ENCODE results near the gene MRPL16. TPM values are rescaled to one million over a fixed set of nuclear protein-coding genes. Genes with fewer than 3 reads are reported as not detected.

Gene MRPL16
- total and polyA plus RNA-seq, 2 of the 13 experiments (the other 11 are each of a cell fraction or from before 2014, with no cell fraction given), result 45.3 to 62.6 TPM

DNA sequence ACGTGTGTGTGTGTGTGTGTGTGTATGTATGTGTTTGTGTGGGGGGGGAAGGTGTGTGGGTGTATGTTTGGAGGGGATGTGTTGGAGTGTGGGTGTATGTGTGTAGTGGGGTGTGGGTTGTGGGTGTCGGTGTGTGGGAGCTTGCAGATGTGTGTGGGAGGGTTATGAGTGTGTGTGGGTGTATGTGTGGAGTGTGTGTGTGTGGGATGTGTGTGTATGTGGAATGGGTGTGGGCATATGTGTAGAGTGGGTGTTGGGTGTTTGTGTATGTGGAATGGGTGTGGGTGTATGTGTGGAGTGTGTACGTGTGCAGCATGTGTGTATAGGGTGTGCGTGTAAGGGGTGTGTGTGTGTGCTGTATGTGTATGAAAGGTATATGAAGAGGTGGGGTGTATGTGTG is 40.8 kb downstream of the MRPL16 start:
- BruUV-seq (replicated peaks), result no TSS peak
- no peak overlapping the region for H3K27ac ChIP-seq (ENCODE audit: extremely low read length, insufficient read depth, low read length)
- DNase-seq (ENCODE audit: low spot score) (no peak), FAIRE-seq (no peak), ATAC-seq (no peak)
- no peak overlapping the region for H3K4me3 ChIP-seq (replicated peaks in 1 of 3; ENCODE audit: insufficient read depth in 1 of 3, low read depth in 2 of 3, low read length in 3 of 3)
- WGBS (ENCODE audit: low lambda C conversion rate), result 87% methylated on average over 4 of the region's 4 CpGs
- no peak overlapping the region for H3K4me2 ChIP-seq (ENCODE audit: low read depth, low read length)
- intact Hi-C loops (cut with micrococcal nuclease; ENCODE audit: unreplicated experiment), result no loop called here
- no peak overlapping the region for H2AFZ ChIP-seq (ENCODE audit: low read length)
- H3K79me2 ChIP-seq (ENCODE audit: insufficient read depth, low read length), result peaks cover 4% of the 10 kb centered on the region
- H3K9me3 ChIP-seq (ENCODE audit: low read length), result no peaks in the 10 kb centered on the region
- in situ Hi-C loops (cut with HindIII; ENCODE audit: extremely low pct_ligation_motif_present, low pct_unique_long_range_greater_than_20kb), result no loop called here
- peaks cover 0 to 2% of the 10 kb centered on the region in 2 experiments; a peak in 2 of 5 replicates for H3K36me3 ChIP-seq (replicated peaks in 1 of 2; ENCODE audit: control insufficient read depth in 1 of 2, insufficient read depth in 2 of 2, low read length in 2 of 2)
- ChIA-PET CTCF (ENCODE audit: low intra/inter-chr PET ratio, low total read pairs) (no interaction called here), POLR2A (no interaction called here)
- H3K27me3 ChIP-seq (ENCODE audit: control insufficient read depth in 1 of 2, insufficient read depth in 2 of 2, low read length in 2 of 2), result no peaks in the 10 kb centered on the region
- H4K20me1 ChIP-seq (ENCODE audit: insufficient read depth, low read length), result no peaks in the 10 kb centered on the region
- H3K9ac ChIP-seq (ENCODE audit: insufficient read depth, low read depth, low read length), result no peak overlapping the region
- H3K4me1 ChIP-seq (ENCODE audit: insufficient read depth, low read length), result no peaks in the 10 kb centered on the region
- TF ChIP-seq HOXD1 (CRISPR knock-in tag; IDR thresholded peaks at IDR 0.05) (no peak), TOPORS (CRISPR knock-in tag; IDR thresholded peaks at IDR 0.05) (no peak), KDM2A (CRISPR knock-in tag; IDR thresholded peaks at IDR 0.05; ENCODE audit: borderline replicate concordance, low read depth) (no peak)

DNA sequence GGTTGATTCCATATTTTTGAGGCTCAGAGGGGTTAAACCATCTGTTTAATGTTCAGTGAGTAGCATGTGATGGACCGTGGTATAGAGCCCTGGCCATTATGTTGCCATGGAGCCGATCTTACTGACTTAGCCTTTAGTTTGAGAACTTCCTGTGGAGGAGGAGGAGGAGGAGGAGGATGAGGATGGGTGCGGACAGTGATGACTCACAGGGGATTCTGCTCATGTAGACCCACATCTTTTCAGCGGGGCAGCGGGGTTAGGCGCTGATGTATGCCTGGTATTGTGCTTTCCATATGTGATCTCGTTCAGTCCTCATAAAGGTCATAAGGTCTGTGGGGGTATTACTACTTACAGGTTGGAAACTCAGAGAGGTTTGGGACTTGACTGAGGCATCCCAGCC is 41.5 kb downstream of the MRPL16 start:
- CTCF ChIA-PET (ENCODE audit: low intra/inter-chr PET ratio, low total read pairs), result no interaction called here
- Histone ChIP-seq H3K4me1 (ENCODE audit: insufficient read depth, low read length) (no peaks in the 10 kb centered on the region), H3K36me3 (replicated peaks in 1 of 2; ENCODE audit: control insufficient read depth in 1 of 2, insufficient read depth in 2 of 2, low read length in 2 of 2) (peaks cover 0 to 2% of the 10 kb centered on the region in 2 experiments; a peak in 1 of 5 replicates), H2AFZ (ENCODE audit: low read length) (no peak overlapping the region), H3K79me2 (ENCODE audit: insufficient read depth, low read length) (peaks cover 4% of the 10 kb centered on the region), H3K4me2 (ENCODE audit: low read depth, low read length) (no peak overlapping the region), H4K20me1 (ENCODE audit: insufficient read depth, low read length) (no peaks in the 10 kb centered on the region), H3K9ac (ENCODE audit: insufficient read depth, low read depth, low read length) (no peak overlapping the region), H3K4me3 (replicated peaks in 1 of 3; ENCODE audit: insufficient read depth in 1 of 3, low read depth in 2 of 3, low read length in 3 of 3) (no peak overlapping the region), H3K27ac (ENCODE audit: extremely low read length, insufficient read depth, low read length) (no peak overlapping the region), H3K27me3 (ENCODE audit: control insufficient read depth in 1 of 2, insufficient read depth in 2 of 2, low read length in 2 of 2) (no peaks in the 10 kb centered on the region), H3K9me3 (ENCODE audit: low read length) (no peaks in the 10 kb centered on the region)
- POLR2A ChIA-PET, result no interaction called here
- FAIRE-seq, result no peak
- intact Hi-C loops (cut with micrococcal nuclease; ENCODE audit: unreplicated experiment), result no loop called here
- BruUV-seq (replicated peaks), result no TSS peak
- WGBS (ENCODE audit: low lambda C conversion rate), result 95% methylated on average over 7 of the region's 7 CpGs
- no peak for DNase-seq (ENCODE audit: low spot score)
- no peak for ATAC-seq
- TF ChIP-seq ZNF547 (CRISPR knock-in tag; IDR thresholded peaks at IDR 0.05) (no peak), CHD4 (IDR thresholded peaks at IDR 0.05; ENCODE audit: borderline replicate concordance, low read length) (no peak), MYC (CRISPR knock-in tag; IDR thresholded peaks at IDR 0.05; ENCODE audit: borderline replicate concordance) (no peak), TBX3 (IDR thresholded peaks at IDR 0.05; ENCODE audit: borderline replicate concordance) (no peak), ADNP (CRISPR knock-in tag; IDR thresholded peaks at IDR 0.05) (no peak), MLLT10 (CRISPR knock-in tag; IDR thresholded peaks at IDR 0.05) (no peak), KLF9 (CRISPR knock-in tag; IDR thresholded peaks at IDR 0.05; ENCODE audit: low read depth) (no peak), ZNF777 (CRISPR knock-in tag; IDR thresholded peaks at IDR 0.05) (no peak), FOSL2 (CRISPR knock-in tag; IDR thresholded peaks at IDR 0.05) (no peak), TCF7 (IDR thresholded peaks at IDR 0.05; ENCODE audit: low read depth) (no peak), ZNF510 (CRISPR knock-in tag; IDR thresholded peaks at IDR 0.05; ENCODE audit: low read depth) (no peak), TBL1XR1 (IDR thresholded peaks at IDR 0.05; ENCODE audit: borderline replicate concordance, low read length, partially characterized antibody) (no peak), ERF (CRISPR knock-in tag; IDR thresholded peaks at IDR 0.05) (no peak), ARHGAP35 (CRISPR knock-in tag; IDR thresholded peaks at IDR 0.05; ENCODE audit: borderline replicate concordance) (no peak), CBX5 (CRISPR knock-in tag; IDR thresholded peaks at IDR 0.05; ENCODE audit: borderline replicate concordance) (no peak), RFX3 (CRISPR knock-in tag; IDR thresholded peaks at IDR 0.05) (no peak)
- TF ChIP-seq, protein P1, sequence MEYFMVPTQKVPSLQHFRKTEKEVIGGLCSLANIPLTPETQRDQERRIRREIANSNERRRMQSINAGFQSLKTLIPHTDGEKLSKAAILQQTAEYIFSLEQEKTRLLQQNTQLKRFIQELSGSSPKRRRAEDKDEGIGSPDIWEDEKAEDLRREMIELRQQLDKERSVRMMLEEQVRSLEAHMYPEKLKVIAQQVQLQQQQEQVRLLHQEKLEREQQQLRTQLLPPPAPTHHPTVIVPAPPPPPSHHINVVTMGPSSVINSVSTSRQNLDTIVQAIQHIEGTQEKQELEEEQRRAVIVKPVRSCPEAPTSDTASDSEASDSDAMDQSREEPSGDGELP (IDR thresholded peaks at IDR 0.05; ENCODE audit: borderline replicate concordance, low read depth), result no peak
- TF ChIP-seq, protein P2, sequence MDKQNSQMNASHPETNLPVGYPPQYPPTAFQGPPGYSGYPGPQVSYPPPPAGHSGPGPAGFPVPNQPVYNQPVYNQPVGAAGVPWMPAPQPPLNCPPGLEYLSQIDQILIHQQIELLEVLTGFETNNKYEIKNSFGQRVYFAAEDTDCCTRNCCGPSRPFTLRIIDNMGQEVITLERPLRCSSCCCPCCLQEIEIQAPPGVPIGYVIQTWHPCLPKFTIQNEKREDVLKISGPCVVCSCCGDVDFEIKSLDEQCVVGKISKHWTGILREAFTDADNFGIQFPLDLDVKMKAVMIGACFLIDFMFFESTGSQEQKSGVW (CRISPR knock-in tag; IDR thresholded peaks at IDR 0.05; ENCODE audit: borderline replicate concordance), result no peak
- in situ Hi-C loops (cut with HindIII; ENCODE audit: extremely low pct_ligation_motif_present, low pct_unique_long_range_greater_than_20kb), result no loop called here
